Measurements from ENCODE around the gene S100A11. TPM values are rescaled to one million over a fixed set of nuclear protein-coding genes. Genes with fewer than 3 reads are reported as not detected.

Gene S100A11
- total RNA-seq, 1 experiment from 2014 or later, result 474 TPM

- ChIA-PET POLR2A (interaction anchor here (0.6 to 1.7 kb wide), 4 partner anchors 8 to 61 kb away, joined by 5 to 15 read pairs (median 7); no protein-coding TSS in a partner anchor), CTCF (no interaction called here)
- in situ Hi-C loops (cut with HindIII; ENCODE audit: low pct_unique_long_range_greater_than_20kb, low sequenced_read_pairs), result no loop called here
- Histone ChIP-seq H3K27ac (ENCODE audit: low read length) (peak within 1 kb of the TSS; percentile 99), H3K9me3 (ENCODE audit: control insufficient read depth, insufficient read depth, low read depth, low read length) (no peaks in the 10 kb centered on the region), H3K36me3 (ENCODE audit: control insufficient read depth, insufficient read depth, low read length) (peaks cover 7% of the 10 kb centered on the region; the same call in 1 of the 2 replicates), H3K27me3 (ENCODE audit: control insufficient read depth, insufficient read depth, low read length) (no peaks in the 10 kb centered on the region), H3K4me1 (ENCODE audit: control insufficient read depth, insufficient read depth, low read length) (peaks cover 45% of the 10 kb centered on the region), H3K4me3 (ENCODE audit: low read depth in 2 of 2, low read length in 2 of 2) (peak within 1 kb of the TSS; percentile 67 to 83)
- DNase-seq (ENCODE audit: low read depth, low spot score), result no peak
- TF ChIP-seq TCF7L2 (IDR thresholded peaks at IDR 0.05; ENCODE audit: low read depth, low read length) (peak; percentile 87), POLR2AphosphoS5 (IDR thresholded peaks at IDR 0.05; ENCODE audit: low read depth, low read length) (peak; percentile 85)
- TF ChIP-seq, protein P1, sequence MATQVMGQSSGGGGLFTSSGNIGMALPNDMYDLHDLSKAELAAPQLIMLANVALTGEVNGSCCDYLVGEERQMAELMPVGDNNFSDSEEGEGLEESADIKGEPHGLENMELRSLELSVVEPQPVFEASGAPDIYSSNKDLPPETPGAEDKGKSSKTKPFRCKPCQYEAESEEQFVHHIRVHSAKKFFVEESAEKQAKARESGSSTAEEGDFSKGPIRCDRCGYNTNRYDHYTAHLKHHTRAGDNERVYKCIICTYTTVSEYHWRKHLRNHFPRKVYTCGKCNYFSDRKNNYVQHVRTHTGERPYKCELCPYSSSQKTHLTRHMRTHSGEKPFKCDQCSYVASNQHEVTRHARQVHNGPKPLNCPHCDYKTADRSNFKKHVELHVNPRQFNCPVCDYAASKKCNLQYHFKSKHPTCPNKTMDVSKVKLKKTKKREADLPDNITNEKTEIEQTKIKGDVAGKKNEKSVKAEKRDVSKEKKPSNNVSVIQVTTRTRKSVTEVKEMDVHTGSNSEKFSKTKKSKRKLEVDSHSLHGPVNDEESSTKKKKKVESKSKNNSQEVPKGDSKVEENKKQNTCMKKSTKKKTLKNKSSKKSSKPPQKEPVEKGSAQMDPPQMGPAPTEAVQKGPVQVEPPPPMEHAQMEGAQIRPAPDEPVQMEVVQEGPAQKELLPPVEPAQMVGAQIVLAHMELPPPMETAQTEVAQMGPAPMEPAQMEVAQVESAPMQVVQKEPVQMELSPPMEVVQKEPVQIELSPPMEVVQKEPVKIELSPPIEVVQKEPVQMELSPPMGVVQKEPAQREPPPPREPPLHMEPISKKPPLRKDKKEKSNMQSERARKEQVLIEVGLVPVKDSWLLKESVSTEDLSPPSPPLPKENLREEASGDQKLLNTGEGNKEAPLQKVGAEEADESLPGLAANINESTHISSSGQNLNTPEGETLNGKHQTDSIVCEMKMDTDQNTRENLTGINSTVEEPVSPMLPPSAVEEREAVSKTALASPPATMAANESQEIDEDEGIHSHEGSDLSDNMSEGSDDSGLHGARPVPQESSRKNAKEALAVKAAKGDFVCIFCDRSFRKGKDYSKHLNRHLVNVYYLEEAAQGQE (IDR thresholded peaks at IDR 0.05; ENCODE audit: insufficient read depth in 1 of 2, low read depth in 2 of 2, low read length in 1 of 2), result peak in 1 of 2 experiments; percentile 20; a peak in 1 of 4 replicates
- TF ChIP-seq, protein P2, sequence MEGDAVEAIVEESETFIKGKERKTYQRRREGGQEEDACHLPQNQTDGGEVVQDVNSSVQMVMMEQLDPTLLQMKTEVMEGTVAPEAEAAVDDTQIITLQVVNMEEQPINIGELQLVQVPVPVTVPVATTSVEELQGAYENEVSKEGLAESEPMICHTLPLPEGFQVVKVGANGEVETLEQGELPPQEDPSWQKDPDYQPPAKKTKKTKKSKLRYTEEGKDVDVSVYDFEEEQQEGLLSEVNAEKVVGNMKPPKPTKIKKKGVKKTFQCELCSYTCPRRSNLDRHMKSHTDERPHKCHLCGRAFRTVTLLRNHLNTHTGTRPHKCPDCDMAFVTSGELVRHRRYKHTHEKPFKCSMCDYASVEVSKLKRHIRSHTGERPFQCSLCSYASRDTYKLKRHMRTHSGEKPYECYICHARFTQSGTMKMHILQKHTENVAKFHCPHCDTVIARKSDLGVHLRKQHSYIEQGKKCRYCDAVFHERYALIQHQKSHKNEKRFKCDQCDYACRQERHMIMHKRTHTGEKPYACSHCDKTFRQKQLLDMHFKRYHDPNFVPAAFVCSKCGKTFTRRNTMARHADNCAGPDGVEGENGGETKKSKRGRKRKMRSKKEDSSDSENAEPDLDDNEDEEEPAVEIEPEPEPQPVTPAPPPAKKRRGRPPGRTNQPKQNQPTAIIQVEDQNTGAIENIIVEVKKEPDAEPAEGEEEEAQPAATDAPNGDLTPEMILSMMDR (IDR thresholded peaks at IDR 0.05), result no peak
- intact Hi-C loops (cut with micrococcal nuclease; ENCODE audit: unreplicated experiment), result no loop called here
- BruUV-seq (replicated peaks), result no TSS peak
- ATAC-seq, result peak; percentile 70
Observed at GRCh38 chr1:151993734-151994496, 42.9 kb downstream of the S100A11 start, which contains the start of gene S100A10. Gene S100A10 (minus strand): TSS chr1:151993859. CDS start chr1:151986230, 7,629 bp downstream.

GRCh38 chr1:151993084-151993733, 43.6 kb downstream of the S100A11 start:
- no peaks in the 10 kb centered on the region for H3K9me3 ChIP-seq (ENCODE audit: control insufficient read depth, insufficient read depth, low read depth, low read length)
- H3K36me3 ChIP-seq (ENCODE audit: control insufficient read depth, insufficient read depth, low read length), result peaks cover 9% of the 10 kb centered on the region; the same call in 1 of the 2 replicates
- peaks cover 48% of the 10 kb centered on the region for H3K4me1 ChIP-seq (ENCODE audit: control insufficient read depth, insufficient read depth, low read length)
- no peak for TF ChIP-seq TCF7L2 (IDR thresholded peaks at IDR 0.05; ENCODE audit: low read depth, low read length)
- peak; percentile 87; the same call in 1 of the 2 replicates for TF ChIP-seq SIN3A (IDR thresholded peaks at IDR 0.05; ENCODE audit: borderline replicate concordance, insufficient read depth, low read depth, low read length)
- TF ChIP-seq, protein P2 (IDR thresholded peaks at IDR 0.05), result no peak
- TF ChIP-seq, protein P1 (IDR thresholded peaks at IDR 0.05; ENCODE audit: insufficient read depth in 1 of 2, low read depth in 2 of 2, low read length in 1 of 2), result no peak
- TF ChIP-seq POLR2AphosphoS5 (IDR thresholded peaks at IDR 0.05; ENCODE audit: low read depth, low read length), result peak; percentile 18; the same call in 1 of the 2 replicates
- ChIA-PET POLR2A (interaction anchor here (0.6 to 1.7 kb wide), 8 partner anchors 8 to 84 kb away, joined by 3 to 15 read pairs (median 6); partner anchors contain the start of gene THEM4), CTCF (interaction anchor here (0.5 kb wide), 1 partner anchor 58 kb away, joined by 3 read pairs; no protein-coding TSS in a partner anchor)
- DNase-seq (ENCODE audit: low read depth, low spot score) (no peak), ATAC-seq (peak; percentile 0; the same call in 1 of the 2 replicates)
- H3K27me3 ChIP-seq (ENCODE audit: control insufficient read depth, insufficient read depth, low read length), result no peaks in the 10 kb centered on the region
- TSS peak; percentile 94 for BruUV-seq (replicated peaks)
- in situ Hi-C loops (cut with HindIII; ENCODE audit: low pct_unique_long_range_greater_than_20kb, low sequenced_read_pairs) (no loop called here), intact Hi-C loops (cut with micrococcal nuclease; ENCODE audit: unreplicated experiment) (no loop called here)
- H3K27ac ChIP-seq (ENCODE audit: low read length), result peak overlapping the region; percentile 99
- H3K4me3 ChIP-seq (ENCODE audit: low read depth in 2 of 2, low read length in 2 of 2), result peak overlapping the region; percentile 67 to 83
